HFFc6 (cell line): ENCODE measurements around the gene NMNAT3. TPM values are rescaled to one million over a fixed set of nuclear protein-coding genes. Genes with fewer than 3 reads are reported as not detected.

Source experiments
- DNase-seq: peaks from one replicate; pipeline ENCODE4 v3.0.0-alpha.2; 2018
- H3K27ac Mint-ChIP-seq: 2 replicates; pipeline ENCODE4 v1.8.0; 2020; ENCODE audit warnings: mild to moderate bottlenecking, mixed read lengths
- H3K27me3 Mint-ChIP-seq: 2 replicates; pipeline ENCODE4 v1.8.0; 2021; ENCODE audit warnings: mild to moderate bottlenecking, moderate library complexity, mixed read lengths; ENCODE audit not compliant: insufficient read depth
- H3K36me3 Mint-ChIP-seq: 2 replicates; pipeline ENCODE4 v1.8.0; 2021; ENCODE audit warnings: low read depth, mixed read lengths
- H3K4me1 Mint-ChIP-seq: 2 replicates; pipeline ENCODE4 v1.8.0; 2020; ENCODE audit warnings: low read depth, mixed read lengths
- H3K4me3 Mint-ChIP-seq: 2 replicates; pipeline ENCODE4 v1.8.0; 2020; ENCODE audit warnings: mild to moderate bottlenecking, moderate library complexity, mixed read lengths
- H3K9me3 Mint-ChIP-seq: 2 replicates; pipeline ENCODE4 v1.8.0; 2020; ENCODE audit warnings: mild to moderate bottlenecking, mixed read lengths
- CTCF ChIP-seq: fragments of 200-600 bp; sonication (generic); IDR thresholded peaks from 2 replicates; pipeline ENCODE4 v1.5.0; 2021; ENCODE audit warnings: antibody characterized with exemption, mild to moderate bottlenecking
- total RNA-seq, 6 experiments: library from RNA; stranded (reverse); fragmentation: NEBNext Ultra II Directional; extraction: Animal tissue kit (Norgen Biotek cat#: 25700); gene quantifications; 2 replicates in 1 of 6; 3 replicates in 5 of 6; pipeline ENCODE4 v1.2.3, GENCODE V29; 2021

NMNAT3 gene
- total RNA-seq, 6 experiments from 2014 or later = 0.02 to 0.05 (median 0.03) TPM; not detected in 2

- no peak for TF ChIP-seq CTCF
- no peak for DNase-seq
- H3K36me3 Mint-ChIP-seq = no peaks in the 10 kb centered on the region
- peaks cover 47% of the 10 kb centered on the region for H3K9me3 Mint-ChIP-seq
- H3K27me3 Mint-ChIP-seq = peaks cover 8% of the 10 kb centered on the region
- H3K4me3 Mint-ChIP-seq = no peak overlapping the region
- no peak overlapping the region for H3K27ac Mint-ChIP-seq
- H3K4me1 Mint-ChIP-seq = no peaks in the 10 kb centered on the region
Observed at GRCh38 chr3:139537361-139537760, 140.4 kb downstream of the NMNAT3 start.

GRCh38 chr3:139534992-139535879 is 142.5 kb downstream of the NMNAT3 start:
- peaks cover 29% of the 10 kb centered on the region for H3K9me3 Mint-ChIP-seq
- TF ChIP-seq CTCF = no peak
- no peaks in the 10 kb centered on the region for H3K36me3 Mint-ChIP-seq
- H3K4me3 Mint-ChIP-seq = no peak overlapping the region
- DNase-seq = no peak
- no peaks in the 10 kb centered on the region for H3K4me1 Mint-ChIP-seq
- H3K27me3 Mint-ChIP-seq = peaks cover 3% of the 10 kb centered on the region
- H3K27ac Mint-ChIP-seq = no peak overlapping the region

GRCh38 chr3:139534455-139534812 is 143.3 kb downstream of the NMNAT3 start:
- Mint-ChIP-seq H3K4me3 (no peak overlapping the region), H3K9me3 (peaks cover 29% of the 10 kb centered on the region), H3K4me1 (no peaks in the 10 kb centered on the region)

GRCh38 chr3:139533781-139534454 is 143.9 kb downstream of the NMNAT3 start:
- Mint-ChIP-seq H3K4me1 (no peaks in the 10 kb centered on the region), H3K9me3 (peaks cover 28% of the 10 kb centered on the region), H3K4me3 (no peak overlapping the region), H3K27me3 (no peaks in the 10 kb centered on the region; the same call in none of the 2 replicates), H3K27ac (no peak overlapping the region), H3K36me3 (no peaks in the 10 kb centered on the region)
- DNase-seq = no peak
- no peak for TF ChIP-seq CTCF

More at GRCh38 chr3:139534455-139534812, 143.3 kb downstream of the NMNAT3 start:
- Mint-ChIP-seq H3K27ac (no peak overlapping the region), H3K27me3 (no peaks in the 10 kb centered on the region; the same call in none of the 2 replicates), H3K36me3 (no peaks in the 10 kb centered on the region)
- no peak for DNase-seq
- TF ChIP-seq CTCF = no peak

GRCh38 chr3:139532976-139533375 is 144.8 kb downstream of the NMNAT3 start:
- Mint-ChIP-seq H3K27ac (no peak overlapping the region), H3K4me1 (no peaks in the 10 kb centered on the region), H3K36me3 (no peaks in the 10 kb centered on the region), H3K27me3 (no peaks in the 10 kb centered on the region; the same call in none of the 2 replicates), H3K9me3 (peaks cover 18% of the 10 kb centered on the region), H3K4me3 (no peak overlapping the region)
- DNase-seq = no peak
- TF ChIP-seq CTCF = no peak
